GM12874 (cell line): ENCODE results near the gene L3HYPDH.

ENCODE experiments used
- CTCF ChIP-seq: IDR thresholded peaks from 2 replicates; pipeline ENCODE4 v1.5.1; 2011; ENCODE audit warnings: low read depth, mild to moderate bottlenecking, control low read depth, low read length, moderate library complexity; ENCODE audit not compliant: insufficient read depth

Gene L3HYPDH

DNA sequence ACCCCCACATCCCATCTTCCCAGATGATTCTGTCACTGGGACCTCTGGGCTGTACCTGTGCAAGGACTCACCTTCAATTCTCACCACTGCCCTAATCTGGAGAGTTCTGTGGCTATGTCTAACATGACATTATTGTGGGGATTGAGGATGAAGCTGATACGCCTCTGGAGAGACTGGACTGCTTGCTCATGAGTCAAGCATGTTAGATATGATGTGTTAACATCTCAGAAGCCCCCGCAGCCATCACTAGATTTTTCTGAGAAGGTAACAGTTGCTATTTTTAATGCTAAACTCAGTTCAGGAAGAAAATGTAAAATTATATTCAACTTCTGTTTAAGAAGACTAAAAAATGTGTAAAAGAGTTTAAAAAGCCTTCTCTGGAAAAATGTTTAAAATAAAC lies 25.8 kb upstream of the L3HYPDH start:
- no peak for TF ChIP-seq CTCF

GRCh38 chr14:59509101-59509500 lies 24.9 kb upstream of the L3HYPDH start:
- TF ChIP-seq CTCF = no peak

GRCh38 chr14:59507752-59508103 lies 23.5 kb upstream of the L3HYPDH start:
- no peak for TF ChIP-seq CTCF

DNA sequence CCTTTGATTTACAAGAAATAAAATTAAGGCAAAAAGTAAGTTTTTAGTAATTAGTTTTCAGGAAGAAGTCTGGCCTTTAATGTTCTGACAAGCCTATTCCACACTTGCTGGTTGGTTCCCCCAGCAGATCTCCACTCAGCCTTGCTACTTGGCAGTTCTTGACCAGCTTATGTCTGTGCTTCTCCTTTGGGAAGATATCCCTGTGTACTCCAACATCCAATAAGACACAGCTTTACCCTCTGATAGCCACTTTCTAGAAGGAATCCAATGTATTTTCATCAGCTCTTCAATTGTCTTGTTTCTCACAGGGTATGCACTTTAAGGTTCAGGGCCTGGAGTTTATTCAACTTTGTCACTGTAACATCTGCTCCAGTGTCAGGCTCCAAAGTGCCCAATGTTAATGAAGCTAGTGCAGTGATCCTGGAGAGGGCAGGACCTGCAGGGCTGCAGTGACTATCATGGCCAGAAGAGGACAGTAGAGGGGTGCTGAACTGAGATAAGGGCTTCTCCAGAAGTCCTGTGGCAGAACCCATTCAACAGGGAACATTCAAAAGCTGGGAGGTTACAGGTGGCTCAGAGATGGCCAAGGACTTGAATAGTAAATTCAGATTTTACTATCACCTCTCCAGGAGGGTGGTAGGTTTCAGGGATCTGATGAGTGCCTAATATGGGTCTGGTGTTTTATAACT lies 23.0 kb upstream of the L3HYPDH start:
- TF ChIP-seq CTCF = peak; percentile 93

DNA sequence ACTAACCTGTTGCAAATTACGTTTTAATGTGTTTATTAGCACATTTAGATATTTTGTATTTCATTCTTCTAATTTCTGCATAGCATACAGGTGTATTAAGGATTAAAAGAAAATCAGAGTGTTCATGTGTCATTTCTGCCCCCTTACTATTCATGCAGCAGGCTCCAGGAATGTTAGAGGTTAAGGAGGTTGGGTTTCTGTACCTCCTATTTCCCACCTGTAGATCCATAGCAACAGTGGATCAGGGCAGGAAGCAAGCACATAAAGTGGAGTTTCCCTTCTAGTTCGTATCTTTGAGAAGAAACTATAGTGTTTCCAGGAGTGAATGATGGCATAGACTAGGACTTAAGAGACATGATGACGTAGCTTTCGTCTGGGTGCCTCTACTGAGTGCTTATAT lies 19.0 kb upstream of the L3HYPDH start:
- no peak for TF ChIP-seq CTCF

GRCh38 chr14:59500732-59501131 lies 16.5 kb upstream of the L3HYPDH start:
- TF ChIP-seq CTCF = no peak

- no peak for TF ChIP-seq CTCF
Measured at GRCh38 chr14:59492384-59492783, 8.2 kb upstream of the L3HYPDH start.
